DND-41 (cell line): ENCODE data around the gene MGME1.

Source experiments
- EZH2 ChIP-seq: IDR thresholded peaks from 3 replicates; pipeline ENCODE4 v1.6.1; 2012; ENCODE audit warnings: borderline replicate concordance, low read depth, mild to moderate bottlenecking, moderate library complexity, low read length, inconsistent platforms; ENCODE audit not compliant: severe bottlenecking
- TF ChIP-seq, protein P1 (sequence below): IDR thresholded peaks from 2 replicates; pipeline ENCODE4 v1.5.1; 2012; ENCODE audit warnings: borderline replicate concordance, low read length, moderate library complexity, mild to moderate bottlenecking; ENCODE audit not compliant: poor library complexity, severe bottlenecking; ENCODE audit errors: extremely low read depth

- TF ChIP-seq, protein P1, sequence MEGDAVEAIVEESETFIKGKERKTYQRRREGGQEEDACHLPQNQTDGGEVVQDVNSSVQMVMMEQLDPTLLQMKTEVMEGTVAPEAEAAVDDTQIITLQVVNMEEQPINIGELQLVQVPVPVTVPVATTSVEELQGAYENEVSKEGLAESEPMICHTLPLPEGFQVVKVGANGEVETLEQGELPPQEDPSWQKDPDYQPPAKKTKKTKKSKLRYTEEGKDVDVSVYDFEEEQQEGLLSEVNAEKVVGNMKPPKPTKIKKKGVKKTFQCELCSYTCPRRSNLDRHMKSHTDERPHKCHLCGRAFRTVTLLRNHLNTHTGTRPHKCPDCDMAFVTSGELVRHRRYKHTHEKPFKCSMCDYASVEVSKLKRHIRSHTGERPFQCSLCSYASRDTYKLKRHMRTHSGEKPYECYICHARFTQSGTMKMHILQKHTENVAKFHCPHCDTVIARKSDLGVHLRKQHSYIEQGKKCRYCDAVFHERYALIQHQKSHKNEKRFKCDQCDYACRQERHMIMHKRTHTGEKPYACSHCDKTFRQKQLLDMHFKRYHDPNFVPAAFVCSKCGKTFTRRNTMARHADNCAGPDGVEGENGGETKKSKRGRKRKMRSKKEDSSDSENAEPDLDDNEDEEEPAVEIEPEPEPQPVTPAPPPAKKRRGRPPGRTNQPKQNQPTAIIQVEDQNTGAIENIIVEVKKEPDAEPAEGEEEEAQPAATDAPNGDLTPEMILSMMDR = no peak
- TF ChIP-seq EZH2 = no peak
Observed at GRCh38 chr20:18032977-18033892, 64.4 kb downstream of the MGME1 start.
